GM18951 (cell line): Measurements from ENCODE around the gene PPTC7.
"Not testable (repeated sequence)": the region's sequence is repeated elsewhere in the genome, so short reads cannot be mapped to it uniquely, and the experiment has no call there.

Experiments
- POLR2A ChIP-seq: IDR thresholded peaks from 4 replicates; pipeline ENCODE4 v1.6.1; 2011; ENCODE audit warnings: mild to moderate bottlenecking; ENCODE audit not compliant: insufficient read length, insufficient read depth; ENCODE audit errors: extremely low read depth
- in situ Hi-C: fragments of 300-500 bp; cut with MboI; formaldehyde crosslinking; loops from one replicate; pipeline ENCODE4 v1.12.0; 2022; ENCODE audit warnings: low sequenced_read_pairs, mixed read lengths, inconsistent platforms; ENCODE audit not compliant: unreplicated experiment

PPTC7 gene

DNA sequence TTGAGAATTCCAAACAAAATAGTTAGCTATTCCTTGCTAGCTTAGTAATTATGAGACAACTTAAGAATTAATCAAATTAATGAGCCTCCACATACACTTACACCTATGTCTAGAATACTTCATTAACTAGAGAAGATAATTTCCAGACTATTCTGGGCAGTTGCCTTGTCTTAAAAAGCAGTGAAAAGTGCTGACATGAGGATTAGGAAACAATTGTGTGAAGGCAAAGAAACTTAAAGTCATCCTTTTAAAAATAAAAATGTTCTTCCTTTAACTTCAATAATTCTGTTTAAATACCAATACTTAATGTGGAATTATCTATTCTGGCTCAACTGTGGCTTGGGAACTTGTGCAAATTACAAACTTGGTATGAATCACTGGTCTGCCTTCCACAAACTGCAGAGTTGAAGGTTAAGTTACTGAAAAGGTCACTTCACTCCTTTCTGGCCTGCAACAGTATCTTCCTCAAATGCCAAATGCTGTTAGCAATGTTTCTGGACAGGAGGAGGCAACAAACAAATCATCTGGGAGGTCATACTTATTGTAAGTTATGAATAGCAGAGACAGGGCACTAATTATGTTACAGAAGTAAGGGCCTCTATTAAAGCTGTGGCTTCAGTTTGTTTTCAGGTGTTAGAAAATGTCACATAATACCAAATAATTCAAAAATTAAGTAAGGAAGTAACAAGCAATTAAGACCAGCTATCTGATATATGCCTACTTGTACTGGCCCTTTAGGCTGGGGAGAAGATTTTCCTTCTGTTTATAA is 19.2 kb downstream of the PPTC7 start:
- in situ Hi-C loops, result no loop called here
- no peak for TF ChIP-seq POLR2A

DNA sequence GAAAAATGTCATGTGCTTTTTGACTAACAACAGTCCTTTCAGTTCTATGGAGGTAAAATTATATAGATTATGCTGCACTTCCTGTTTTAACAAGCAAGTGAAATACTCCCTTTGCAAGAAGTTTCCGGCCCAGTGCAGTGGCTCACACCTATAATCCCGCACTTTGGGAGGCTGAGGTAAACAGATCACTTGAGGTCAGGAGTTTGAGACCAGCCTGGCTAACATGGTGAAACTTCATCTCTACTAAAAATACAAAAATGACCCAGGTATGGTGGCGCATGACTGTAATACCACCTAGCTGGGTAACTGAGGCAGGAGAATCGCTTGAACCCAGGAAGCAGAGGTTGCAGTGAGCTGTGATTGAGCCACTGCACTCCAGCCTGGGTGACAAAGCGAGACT is 20.7 kb downstream of the PPTC7 start:
- in situ Hi-C loops, result not testable (repeated sequence)

DNA sequence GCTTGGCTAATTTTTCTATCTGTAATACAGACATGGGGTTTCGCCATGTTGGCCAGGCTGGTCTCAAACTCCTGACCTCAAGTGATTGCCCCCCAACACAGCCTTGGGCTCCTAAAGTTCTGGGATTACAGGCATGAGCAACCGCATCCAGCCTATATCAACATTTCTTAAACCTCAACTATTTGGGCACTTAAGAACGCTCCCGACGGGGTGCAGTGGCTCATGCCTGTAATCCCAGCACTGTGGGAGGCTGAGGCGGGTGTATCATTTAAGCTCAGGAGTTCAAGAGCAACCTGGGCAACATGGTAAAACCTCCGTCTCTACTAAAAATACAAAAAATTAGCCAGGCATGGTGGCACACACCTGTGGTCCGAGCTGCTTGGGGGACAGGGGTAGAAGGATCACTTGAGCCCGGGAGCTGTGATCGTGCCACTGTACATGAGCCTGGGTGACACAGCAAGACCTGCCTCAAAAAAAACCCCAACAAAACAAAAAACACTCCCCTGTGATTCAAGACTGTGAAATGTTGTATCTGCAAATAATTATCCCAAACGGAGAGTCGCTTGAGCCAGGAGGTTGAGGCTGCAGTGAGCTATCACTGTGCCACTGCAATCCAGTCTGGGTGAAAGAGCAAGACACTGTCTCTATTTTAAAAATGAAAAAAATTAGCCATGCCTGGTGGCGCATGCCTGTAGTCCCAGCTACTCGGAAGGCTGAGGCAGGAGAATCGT is 21.5 kb downstream of the PPTC7 start:
- in situ Hi-C loops, result no loop called here
- TF ChIP-seq POLR2A, result no peak

DNA sequence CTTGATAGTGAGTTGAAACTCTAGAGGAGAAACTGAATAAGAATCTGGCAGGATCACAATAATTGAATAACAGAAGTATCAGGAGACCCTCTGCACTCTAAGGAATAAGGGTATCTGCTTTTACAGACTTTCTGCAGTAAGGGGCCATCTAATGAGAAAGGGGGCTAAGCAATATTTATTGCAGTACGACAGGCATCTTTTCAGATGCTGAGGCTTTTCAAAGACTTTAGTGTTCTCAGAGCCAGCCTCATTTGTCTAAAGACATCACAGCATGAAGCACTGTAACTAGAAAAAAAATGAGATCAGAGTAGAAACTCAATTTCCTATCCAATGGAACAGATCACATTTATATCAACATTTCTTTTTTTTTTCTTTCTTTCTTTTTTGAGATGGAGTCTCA is 22.2 kb downstream of the PPTC7 start:
- no peak for TF ChIP-seq POLR2A
- in situ Hi-C loops, result no loop called here

DNA sequence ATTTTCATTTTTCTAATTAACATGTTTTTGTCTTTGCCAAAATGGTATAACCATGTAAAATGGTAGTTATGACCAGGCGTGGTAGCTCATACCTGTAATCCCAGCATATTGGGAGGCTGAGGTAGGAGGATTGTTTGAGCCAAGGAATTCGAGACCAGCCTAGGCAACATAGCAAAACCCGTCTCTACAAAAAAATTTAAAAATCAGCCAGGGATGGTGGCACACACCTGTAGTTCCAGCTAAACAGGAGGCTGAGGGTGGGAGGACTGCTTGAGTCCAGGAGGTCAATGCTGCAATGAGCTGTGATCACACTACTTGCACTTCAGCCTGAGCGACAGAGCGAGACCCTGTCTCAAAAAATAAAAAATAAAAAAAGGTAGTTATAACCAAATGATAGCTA is 23.1 kb downstream of the PPTC7 start:
- TF ChIP-seq POLR2A, result no peak
- in situ Hi-C loops, result no loop called here

DNA sequence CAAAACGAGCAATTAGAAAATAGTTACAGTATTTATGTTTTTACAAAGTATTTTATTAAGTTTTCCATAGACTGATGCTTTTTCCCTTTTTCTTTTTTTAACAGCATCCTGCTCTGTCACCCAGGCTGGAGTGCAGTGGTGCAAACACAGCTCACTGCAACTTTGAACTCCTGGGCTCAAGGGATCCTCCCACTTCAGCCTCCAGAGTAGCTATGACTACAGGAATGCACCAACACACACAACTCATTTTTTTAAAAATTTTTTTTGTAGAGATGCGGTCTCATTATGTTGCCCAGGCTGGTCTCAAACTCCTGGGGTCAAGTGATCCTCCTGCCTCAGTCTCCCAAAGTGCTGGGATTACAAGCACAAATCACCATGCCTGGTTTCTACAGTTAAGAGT is 24.2 kb downstream of the PPTC7 start:
- in situ Hi-C loops, result not testable (repeated sequence)

DNA sequence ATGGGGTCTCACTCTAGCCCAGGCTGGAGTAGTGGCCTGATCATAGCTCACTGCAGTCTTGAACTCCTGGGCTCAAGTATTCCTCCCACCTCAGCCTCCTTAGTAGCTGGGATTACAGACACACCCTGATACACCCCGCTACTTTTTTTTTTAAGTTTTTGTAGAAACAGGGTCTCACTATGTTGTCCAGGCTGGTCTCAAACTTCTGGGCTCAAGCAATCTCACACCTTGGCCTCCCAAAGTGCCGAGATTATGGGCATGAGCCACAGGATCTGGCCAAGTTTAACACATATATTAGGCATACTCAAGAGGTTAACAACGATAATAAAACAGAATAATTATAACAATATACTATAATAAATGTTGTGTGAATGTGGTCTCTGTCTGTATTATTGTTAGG is 25.8 kb downstream of the PPTC7 start:
- in situ Hi-C loops, result no loop called here
- TF ChIP-seq POLR2A, result no peak

DNA sequence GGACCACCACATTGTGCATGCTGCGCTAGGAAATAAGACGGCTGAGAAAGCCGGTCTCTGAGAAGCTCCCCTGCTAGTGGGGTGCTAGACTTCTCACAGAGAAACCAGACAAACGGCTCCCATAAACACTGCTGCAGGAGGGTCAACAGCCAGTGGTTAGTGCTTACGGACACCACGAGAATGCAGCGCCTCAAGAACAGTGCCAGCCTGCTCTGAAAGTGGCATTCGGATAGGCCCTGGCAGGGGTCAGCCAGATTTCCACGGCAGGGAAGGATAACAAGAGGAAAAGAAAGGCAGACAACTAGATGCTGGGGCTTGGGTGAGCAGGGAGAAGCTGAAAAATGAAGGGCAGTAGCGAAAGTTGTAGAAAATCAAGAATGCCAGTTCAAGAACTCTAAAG is 26.4 kb downstream of the PPTC7 start:
- in situ Hi-C loops, result no loop called here
- no peak for TF ChIP-seq POLR2A

DNA sequence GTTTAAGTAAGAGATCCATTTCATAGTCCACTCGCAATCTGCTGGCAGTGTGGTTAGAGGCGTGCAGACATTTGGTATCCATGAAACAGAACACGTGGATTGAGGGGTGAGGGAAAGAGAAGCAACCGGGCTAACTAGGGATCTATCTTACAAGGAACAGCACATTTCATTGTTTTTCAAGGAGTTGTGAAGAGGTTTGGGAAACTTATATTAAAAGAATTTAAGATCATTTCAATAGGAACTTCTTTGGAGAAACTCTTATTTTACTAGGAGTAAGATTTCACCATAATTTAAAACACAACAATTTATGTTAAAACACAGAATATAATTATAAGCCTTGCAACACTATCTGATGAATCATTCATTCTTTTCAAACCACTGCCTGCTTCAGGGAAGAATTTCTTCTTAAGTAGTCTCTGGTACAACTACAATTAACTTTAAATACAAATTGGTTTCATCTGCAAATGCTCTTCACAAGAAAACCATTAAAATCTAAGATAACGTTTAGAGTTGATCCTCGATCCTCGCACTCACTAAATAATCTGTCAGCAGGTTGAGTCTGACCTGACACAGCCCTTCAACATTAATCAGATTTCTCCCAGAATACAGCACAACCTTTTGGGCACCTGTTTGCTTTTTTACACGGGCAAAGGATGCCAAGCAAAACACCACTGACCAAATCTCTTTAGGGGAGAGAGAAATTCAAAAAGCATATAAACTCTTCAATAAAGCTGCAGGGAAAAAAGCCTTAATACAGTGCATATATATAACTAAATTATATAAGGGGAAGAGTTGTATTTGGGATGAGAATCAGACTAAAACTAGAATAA is 27.3 kb downstream of the PPTC7 start:
- TF ChIP-seq POLR2A, result no peak
- in situ Hi-C loops, result no loop called here

DNA sequence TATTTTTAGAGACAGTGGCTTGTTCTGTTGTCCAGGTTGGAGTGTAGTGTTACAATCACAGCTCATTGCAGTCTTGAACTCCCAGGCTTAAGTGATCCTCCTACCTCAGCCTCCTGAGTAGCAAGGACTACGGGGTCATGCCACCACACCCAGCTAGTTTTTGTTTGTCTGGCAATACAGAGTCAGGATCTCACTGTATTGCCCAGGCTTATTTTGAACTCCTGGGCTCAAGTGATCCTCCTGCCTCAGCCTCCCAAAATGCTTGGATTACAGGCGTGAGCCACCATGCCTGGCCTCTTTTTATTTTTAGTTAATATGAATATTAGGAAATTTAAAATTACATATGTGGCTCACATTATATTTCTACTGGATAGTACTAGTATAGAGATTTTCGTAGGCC is 28.9 kb downstream of the PPTC7 start:
- in situ Hi-C loops, result no loop called here
- no peak for TF ChIP-seq POLR2A

DNA sequence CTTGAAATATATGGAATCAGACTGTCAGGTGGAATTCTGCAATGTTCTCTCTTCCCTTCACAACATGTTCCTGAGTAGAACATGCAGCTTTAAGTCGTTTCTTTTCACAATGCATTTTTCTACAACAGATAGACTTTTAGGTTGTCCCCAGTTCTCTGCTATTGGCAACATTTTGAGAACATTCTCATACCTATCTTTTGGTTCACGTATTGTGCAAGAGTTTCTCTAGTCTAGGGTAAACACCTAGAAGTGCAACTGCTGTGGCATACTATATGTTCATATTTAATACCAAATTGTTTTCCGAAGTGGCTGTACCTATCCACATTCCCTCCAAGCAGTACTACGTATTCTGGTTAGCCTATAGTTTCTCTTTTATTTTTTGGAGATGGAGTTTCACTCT is 32.1 kb downstream of the PPTC7 start:
- in situ Hi-C loops, result no loop called here
- no peak for TF ChIP-seq POLR2A

DNA sequence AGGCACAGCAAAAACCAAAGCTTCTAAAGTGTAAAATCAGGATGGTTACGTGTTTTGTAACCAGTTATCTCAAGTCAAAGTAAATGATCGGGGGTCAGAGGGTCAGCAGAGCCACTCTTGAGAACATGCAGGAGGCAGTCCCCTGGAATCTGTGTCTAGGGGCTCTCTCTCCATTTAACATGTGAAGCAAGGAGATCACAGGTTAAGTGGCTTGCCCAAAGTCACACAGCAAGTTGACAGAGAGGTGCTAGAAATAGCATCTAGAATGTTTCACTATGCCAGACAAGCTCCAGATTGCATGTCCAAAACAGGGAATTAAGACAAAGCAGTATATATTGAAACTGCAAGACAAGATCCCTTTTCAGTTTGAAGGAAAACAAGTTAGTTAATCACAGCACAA is 33.4 kb downstream of the PPTC7 start:
- in situ Hi-C loops, result no loop called here
- no peak for TF ChIP-seq POLR2A

DNA sequence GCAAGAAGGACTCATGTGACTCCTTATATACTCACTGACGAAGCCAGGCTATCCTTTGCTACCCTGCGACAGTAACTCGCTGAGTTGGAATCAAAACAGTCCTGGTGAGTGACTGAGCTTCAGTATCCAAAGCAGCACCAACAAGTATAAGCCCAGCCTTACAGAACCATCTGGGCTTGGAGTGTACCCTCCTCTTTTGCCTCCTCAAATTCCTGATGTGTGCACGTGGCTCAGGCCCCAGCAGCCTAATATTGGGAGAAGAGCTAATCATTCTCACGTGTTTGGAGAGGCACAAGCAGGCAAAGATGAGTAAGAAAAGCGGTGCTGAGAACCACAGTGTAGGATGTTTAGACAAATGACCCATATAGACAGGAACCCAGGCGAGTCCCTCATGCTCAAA is 34.4 kb downstream of the PPTC7 start:
- in situ Hi-C loops, result no loop called here
- no peak for TF ChIP-seq POLR2A

DNA sequence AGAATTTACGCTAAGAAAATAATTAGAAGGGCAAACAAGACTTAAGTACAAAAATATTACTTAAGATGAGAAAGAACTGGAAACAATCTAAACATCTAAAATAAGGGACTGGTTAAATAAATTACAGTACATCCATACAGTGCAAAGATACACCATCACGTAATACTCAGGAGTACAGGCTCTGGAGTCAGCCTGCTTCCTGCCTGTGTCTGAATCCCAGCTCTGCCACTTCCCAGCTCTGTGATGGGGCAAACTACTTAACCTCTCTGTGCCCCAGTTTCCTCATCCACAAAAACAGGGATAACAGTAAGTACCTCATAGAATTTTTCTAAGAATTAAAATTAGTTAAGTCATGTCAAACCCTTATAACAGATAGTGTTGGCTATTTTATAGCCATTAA is 36.0 kb downstream of the PPTC7 start:
- in situ Hi-C loops, result no loop called here
- TF ChIP-seq POLR2A, result no peak
